HUES6 (cell line): ENCODE data around the gene NRIP2.

Experiments
- H3K27ac ChIP-seq: 2 replicates; pipeline ENCODE4 v1.7.0; 2013; ENCODE audit warnings: low read depth, mild to moderate bottlenecking, low read length, inconsistent platforms
- H3K27me3 ChIP-seq: 2 replicates; pipeline ENCODE4 v1.6.1; 2013; ENCODE audit warnings: low read length; ENCODE audit not compliant: control insufficient read depth, insufficient read depth
- H3K36me3 ChIP-seq: 2 replicates; pipeline ENCODE4 v1.6.1; 2013; ENCODE audit warnings: low read length; ENCODE audit not compliant: control insufficient read depth, insufficient read depth
- H3K4me1 ChIP-seq: 2 replicates; pipeline ENCODE4 v1.6.1; 2013; ENCODE audit warnings: low read length; ENCODE audit not compliant: control insufficient read depth, insufficient read depth
- H3K4me3 ChIP-seq: 2 replicates; pipeline ENCODE4 v1.5.1; 2013; ENCODE audit warnings: low read depth, low read length
- H3K9ac ChIP-seq: one replicate; pipeline ENCODE4 v1.6.1; 2013; ENCODE audit warnings: mild to moderate bottlenecking, low read length
- H3K9me3 ChIP-seq: 2 replicates; pipeline ENCODE4 v1.6.1; 2013; ENCODE audit warnings: low read depth, low read length; ENCODE audit not compliant: control insufficient read depth, insufficient read depth

Gene NRIP2

GRCh38 chr12:2792671-2793500, 41.9 kb downstream of the NRIP2 start:
- Histone ChIP-seq H3K9ac (no peak overlapping the region), H3K9me3 (no peaks in the 10 kb centered on the region), H3K4me1 (peaks cover 8% of the 10 kb centered on the region; the same call in 1 of the 2 replicates), H3K27ac (no peak overlapping the region), H3K4me3 (no peak overlapping the region), H3K27me3 (peaks cover 27% of the 10 kb centered on the region), H3K36me3 (peaks cover 18% of the 10 kb centered on the region)

- Histone ChIP-seq H3K9ac (no peak overlapping the region), H3K4me3 (no peak overlapping the region), H3K36me3 (0 out of 2 replicates have a peak, but pooled peaks cover under 1% of the 10 kb centered on the region), H3K4me1 (peaks cover 4% of the 10 kb centered on the region; the same call in 1 of the 2 replicates), H3K27ac (no peak overlapping the region), H3K9me3 (no peaks in the 10 kb centered on the region), H3K27me3 (peaks cover 27% of the 10 kb centered on the region)
Measured at GRCh38 chr12:2791089-2791488, 43.7 kb downstream of the NRIP2 start.

GRCh38 chr12:2785017-2785416, 49.8 kb downstream of the NRIP2 start:
- H3K9me3 ChIP-seq: no peaks in the 10 kb centered on the region
- no peak overlapping the region for H3K4me3 ChIP-seq
- H3K27me3 ChIP-seq: peaks cover 40% of the 10 kb centered on the region
- no peaks in the 10 kb centered on the region; the same call in 1 of the 2 replicates for H3K4me1 ChIP-seq
- no peak overlapping the region for H3K27ac ChIP-seq
- H3K9ac ChIP-seq: no peak overlapping the region
- H3K36me3 ChIP-seq: no peaks in the 10 kb centered on the region

GRCh38 chr12:2783936-2784600, 50.8 kb downstream of the NRIP2 start:
- H3K4me1 ChIP-seq: peaks cover 3% of the 10 kb centered on the region
- H3K4me3 ChIP-seq: no peak overlapping the region
- H3K27me3 ChIP-seq: peaks cover 36% of the 10 kb centered on the region
- no peak overlapping the region for H3K9ac ChIP-seq
- H3K27ac ChIP-seq: no peak overlapping the region
- H3K36me3 ChIP-seq: no peaks in the 10 kb centered on the region
- no peaks in the 10 kb centered on the region for H3K9me3 ChIP-seq

GRCh38 chr12:2779281-2779680, 55.6 kb downstream of the NRIP2 start:
- Histone ChIP-seq H3K27me3 (peaks cover 15% of the 10 kb centered on the region; the same call in 1 of the 2 replicates), H3K4me1 (peaks cover 7% of the 10 kb centered on the region), H3K27ac (no peak overlapping the region), H3K36me3 (no peaks in the 10 kb centered on the region), H3K9me3 (no peaks in the 10 kb centered on the region), H3K4me3 (no peak overlapping the region), H3K9ac (no peak overlapping the region)

GRCh38 chr12:2776129-2776806, 58.6 kb downstream of the NRIP2 start:
- Histone ChIP-seq H3K9me3 (no peaks in the 10 kb centered on the region), H3K27ac (no peak overlapping the region), H3K4me3 (no peak overlapping the region), H3K36me3 (no peaks in the 10 kb centered on the region), H3K27me3 (no peaks in the 10 kb centered on the region; the same call in 1 of the 2 replicates), H3K4me1 (peaks cover 7% of the 10 kb centered on the region; the same call in 1 of the 2 replicates), H3K9ac (no peak overlapping the region)

GRCh38 chr12:2775431-2775830, 59.4 kb downstream of the NRIP2 start:
- no peaks in the 10 kb centered on the region for H3K36me3 ChIP-seq
- no peak overlapping the region for H3K27ac ChIP-seq
- H3K4me3 ChIP-seq: no peak overlapping the region
- H3K9ac ChIP-seq: no peak overlapping the region
- H3K4me1 ChIP-seq: peaks cover 7% of the 10 kb centered on the region; the same call in 1 of the 2 replicates
- H3K9me3 ChIP-seq: no peaks in the 10 kb centered on the region
- no peaks in the 10 kb centered on the region; the same call in 1 of the 2 replicates for H3K27me3 ChIP-seq
